ENCODE measurements around the gene COL19A1.

Gene COL19A1

GRCh38 chr6:69881322-69882151, 15.2 kb downstream of the COL19A1 start:
- TF ChIP-seq, protein P1, sequence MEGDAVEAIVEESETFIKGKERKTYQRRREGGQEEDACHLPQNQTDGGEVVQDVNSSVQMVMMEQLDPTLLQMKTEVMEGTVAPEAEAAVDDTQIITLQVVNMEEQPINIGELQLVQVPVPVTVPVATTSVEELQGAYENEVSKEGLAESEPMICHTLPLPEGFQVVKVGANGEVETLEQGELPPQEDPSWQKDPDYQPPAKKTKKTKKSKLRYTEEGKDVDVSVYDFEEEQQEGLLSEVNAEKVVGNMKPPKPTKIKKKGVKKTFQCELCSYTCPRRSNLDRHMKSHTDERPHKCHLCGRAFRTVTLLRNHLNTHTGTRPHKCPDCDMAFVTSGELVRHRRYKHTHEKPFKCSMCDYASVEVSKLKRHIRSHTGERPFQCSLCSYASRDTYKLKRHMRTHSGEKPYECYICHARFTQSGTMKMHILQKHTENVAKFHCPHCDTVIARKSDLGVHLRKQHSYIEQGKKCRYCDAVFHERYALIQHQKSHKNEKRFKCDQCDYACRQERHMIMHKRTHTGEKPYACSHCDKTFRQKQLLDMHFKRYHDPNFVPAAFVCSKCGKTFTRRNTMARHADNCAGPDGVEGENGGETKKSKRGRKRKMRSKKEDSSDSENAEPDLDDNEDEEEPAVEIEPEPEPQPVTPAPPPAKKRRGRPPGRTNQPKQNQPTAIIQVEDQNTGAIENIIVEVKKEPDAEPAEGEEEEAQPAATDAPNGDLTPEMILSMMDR (conservative IDR thresholded peaks at IDR 0.05; ENCODE audit: low read length), result no peak
- no peak for TF ChIP-seq EZH2phosphoT487 (IDR thresholded peaks at IDR 0.05; ENCODE audit: borderline replicate concordance)
- Histone ChIP-seq H3K79me2 (ENCODE audit: insufficient read depth, low read length) (no peaks in the 10 kb centered on the region), H3K9ac (ENCODE audit: low read depth, low read length, poor library complexity, severe bottlenecking) (no peak overlapping the region)

GRCh38 chr6:69883551-69883950, 17.2 kb downstream of the COL19A1 start:
- H3K36me3 ChIP-seq (ENCODE audit: insufficient read depth, low read length), result no peaks in the 10 kb centered on the region
- H3K9me2 ChIP-seq (replicated peaks; ENCODE audit: low read depth, low read length), result no peaks in the 10 kb centered on the region
- no peaks in the 10 kb centered on the region for H3K9me3 ChIP-seq (ENCODE audit: insufficient read depth, low read depth, low read length)
- no peak overlapping the region for H2AFZ ChIP-seq (ENCODE audit: low read length)
- no peaks in the 10 kb centered on the region for H3K4me1 ChIP-seq (ENCODE audit: insufficient read depth, low read length, poor library complexity, severe bottlenecking)
- no peak for TF ChIP-seq EZH2phosphoT487 (IDR thresholded peaks at IDR 0.05; ENCODE audit: borderline replicate concordance)
- TF ChIP-seq, protein P1 (conservative IDR thresholded peaks at IDR 0.05; ENCODE audit: low read length), result no peak
- no peaks in the 10 kb centered on the region for H3K27me3 ChIP-seq (ENCODE audit: insufficient read depth, low read length, poor library complexity, severe bottlenecking)
- no peak overlapping the region for H3K4me3 ChIP-seq (ENCODE audit: low read length, poor library complexity, severe bottlenecking)
- no peak overlapping the region for H3K9ac ChIP-seq (ENCODE audit: low read depth, low read length, poor library complexity, severe bottlenecking)
- no peaks in the 10 kb centered on the region for H3F3A ChIP-seq (ENCODE audit: low read depth)
- no peaks in the 10 kb centered on the region for H3K79me2 ChIP-seq (ENCODE audit: insufficient read depth, low read length)
- H3K4me2 ChIP-seq (ENCODE audit: low read depth, low read length, poor library complexity, severe bottlenecking), result no peak overlapping the region
- no peaks in the 10 kb centered on the region for H4K20me1 ChIP-seq (ENCODE audit: insufficient read depth, low read length, poor library complexity, severe bottlenecking)

More at GRCh38 chr6:69881322-69882151, 15.2 kb downstream of the COL19A1 start:
- Histone ChIP-seq H3K9me2 (replicated peaks; ENCODE audit: low read depth, low read length) (no peaks in the 10 kb centered on the region), H3F3A (ENCODE audit: low read depth) (no peaks in the 10 kb centered on the region), H3K4me3 (ENCODE audit: low read length, poor library complexity, severe bottlenecking) (no peak overlapping the region), H2AFZ (ENCODE audit: low read length) (no peak overlapping the region), H3K9me3 (ENCODE audit: insufficient read depth, low read depth, low read length) (no peaks in the 10 kb centered on the region), H3K4me1 (ENCODE audit: insufficient read depth, low read length, poor library complexity, severe bottlenecking) (no peaks in the 10 kb centered on the region), H3K36me3 (ENCODE audit: insufficient read depth, low read length) (no peaks in the 10 kb centered on the region), H4K20me1 (ENCODE audit: insufficient read depth, low read length, poor library complexity, severe bottlenecking) (no peaks in the 10 kb centered on the region), H3K27me3 (ENCODE audit: insufficient read depth, low read length, poor library complexity, severe bottlenecking) (no peaks in the 10 kb centered on the region), H3K4me2 (ENCODE audit: low read depth, low read length, poor library complexity, severe bottlenecking) (no peak overlapping the region)

GRCh38 chr6:69884231-69884630, 17.9 kb downstream of the COL19A1 start:
- Histone ChIP-seq H3K27me3 (ENCODE audit: insufficient read depth, low read length, poor library complexity, severe bottlenecking) (no peaks in the 10 kb centered on the region), H3K4me2 (ENCODE audit: low read depth, low read length, poor library complexity, severe bottlenecking) (no peak overlapping the region), H3K79me2 (ENCODE audit: insufficient read depth, low read length) (no peaks in the 10 kb centered on the region), H3K9ac (ENCODE audit: low read depth, low read length, poor library complexity, severe bottlenecking) (no peak overlapping the region), H4K20me1 (ENCODE audit: insufficient read depth, low read length, poor library complexity, severe bottlenecking) (no peaks in the 10 kb centered on the region), H3K9me3 (ENCODE audit: insufficient read depth, low read depth, low read length) (no peaks in the 10 kb centered on the region), H3K4me1 (ENCODE audit: insufficient read depth, low read length, poor library complexity, severe bottlenecking) (no peaks in the 10 kb centered on the region), H3K36me3 (ENCODE audit: insufficient read depth, low read length) (no peaks in the 10 kb centered on the region), H3F3A (ENCODE audit: low read depth) (no peaks in the 10 kb centered on the region), H3K4me3 (ENCODE audit: low read length, poor library complexity, severe bottlenecking) (no peak overlapping the region), H3K9me2 (replicated peaks; ENCODE audit: low read depth, low read length) (no peaks in the 10 kb centered on the region), H2AFZ (ENCODE audit: low read length) (no peak overlapping the region)
- TF ChIP-seq, protein P1 (conservative IDR thresholded peaks at IDR 0.05; ENCODE audit: low read length), result no peak
- no peak for TF ChIP-seq EZH2phosphoT487 (IDR thresholded peaks at IDR 0.05; ENCODE audit: borderline replicate concordance)

All from Loucy (cell line).